Kidney epithelial cell (primary cell): ENCODE data around the gene SLC37A3. TPM values are rescaled to one million over a fixed set of nuclear protein-coding genes. Genes with fewer than 3 reads are reported as not detected.

ENCODE experiments used
- DNase-seq: peaks from one replicate; pipeline ENCODE4 v3.0.0-alpha.2; 2010; ENCODE audit warnings: low read depth
- H3K27me3 ChIP-seq: 2 replicates; pipeline ENCODE4 v1.6.0; 2011; ENCODE audit warnings: low read length; ENCODE audit not compliant: control insufficient read depth, insufficient read depth
- H3K36me3 ChIP-seq: 2 replicates; pipeline ENCODE4 v1.5.1; 2011; ENCODE audit warnings: low read length; ENCODE audit not compliant: control insufficient read depth, insufficient read depth
- H3K4me3 ChIP-seq: 2 replicates; pipeline ENCODE4 v1.5.1; 2011; ENCODE audit warnings: low read depth, mild to moderate bottlenecking, control low read depth, low read length
- CTCF ChIP-seq: IDR thresholded peaks from 2 replicates; pipeline ENCODE4 v1.5.1; 2011; ENCODE audit warnings: mild to moderate bottlenecking, moderate library complexity, low read length, control low read depth, inconsistent platforms; ENCODE audit not compliant: insufficient read depth, poor library complexity, severe bottlenecking
- total RNA-seq: library from RNA; depleted of rRNA; stranded (reverse); fragments of >200 nt; gene quantifications from 2 replicates; pipeline ENCODE4 v1.2.3, GENCODE V29; 2015

The SLC37A3 gene
- total RNA-seq: 34.7 and 36.8 TPM in 2 replicates

- no peaks in the 10 kb centered on the region for H3K36me3 ChIP-seq
- no peak for DNase-seq
- peak within 1 kb of the TSS; percentile 98 for H3K4me3 ChIP-seq
- TF ChIP-seq CTCF: no peak
- peaks cover 8% of the 10 kb centered on the region for H3K27me3 ChIP-seq
Observed at GRCh38 chr7:140397784-140398750, at the start of gene SLC37A3. Gene SLC37A3, minus strand, starts transcription at chr7:140398530. Its CDS starts 16,004 bp downstream, at chr7:140382526.

- H3K27me3 ChIP-seq: no peaks in the 10 kb centered on the region
- no peak for TF ChIP-seq CTCF
- no peaks in the 10 kb centered on the region for H3K36me3 ChIP-seq
- no peak for DNase-seq
- H3K4me3 ChIP-seq: no peak overlapping the region
Observed at GRCh38 chr7:140447841-140448240, 49.5 kb upstream of the SLC37A3 start.

GRCh38 chr7:140446467-140446866, 48.1 kb upstream of the SLC37A3 start:
- Histone ChIP-seq H3K4me3 (no peak overlapping the region), H3K36me3 (no peaks in the 10 kb centered on the region), H3K27me3 (no peaks in the 10 kb centered on the region)
- DNase-seq: no peak
- no peak for TF ChIP-seq CTCF

GRCh38 chr7:140441519-140441918, 43.2 kb upstream of the SLC37A3 start:
- H3K27me3 ChIP-seq: no peaks in the 10 kb centered on the region
- no peak for TF ChIP-seq CTCF
- H3K4me3 ChIP-seq: no peak overlapping the region
- H3K36me3 ChIP-seq: no peaks in the 10 kb centered on the region
- DNase-seq: no peak

GRCh38 chr7:140440593-140440992, 42.3 kb upstream of the SLC37A3 start:
- Histone ChIP-seq H3K27me3 (peaks cover 4% of the 10 kb centered on the region), H3K4me3 (no peak overlapping the region), H3K36me3 (no peaks in the 10 kb centered on the region)
- TF ChIP-seq CTCF: no peak
- DNase-seq: no peak
